Measurements from ENCODE around the gene CEP112. TPM values are rescaled to one million over a fixed set of nuclear protein-coding genes. Genes with fewer than 3 reads are reported as not detected.

CEP112 gene
- total and polyA plus RNA-seq, 2 donors (not counting 3 experiments of a cell fraction or from before 2014, with no cell fraction given): 1.5 to 25.3 TPM

DNA sequence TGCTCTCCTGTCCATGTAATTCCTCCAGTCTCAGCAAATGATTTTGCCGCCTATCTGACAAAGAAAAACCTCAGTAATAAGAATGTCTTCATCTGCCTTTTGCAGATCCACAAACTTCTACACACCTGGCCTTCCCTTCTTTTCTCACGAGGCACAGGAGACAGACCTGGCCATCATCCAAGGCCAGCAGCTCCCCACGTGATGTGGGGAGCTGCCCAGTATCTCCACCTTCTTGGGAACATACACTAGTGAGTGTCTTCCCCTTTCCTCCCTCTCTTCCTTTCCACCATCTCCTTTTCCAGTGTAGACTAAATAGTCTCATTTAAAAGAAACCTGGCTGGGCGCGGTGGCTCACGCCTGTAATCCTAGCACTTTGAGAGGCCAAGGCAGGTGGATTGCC lies 274.4 kb downstream of the CEP112 start:
- intact Hi-C loops (cut with micrococcal nuclease) (loop anchor here (5.0 kb wide), 1 partner anchor 625 kb away; no protein-coding TSS in a partner anchor), dilution Hi-C loops (cut with MboI; ENCODE audit: extremely low pct_ligation_motif_present, low sequenced_read_pairs) (no loop called here)
- FAIRE-seq (no peak), DNase-seq (ENCODE audit: low read depth, low spot score) (no peak)
- no peak overlapping the region for H3K9ac ChIP-seq (replicated peaks; ENCODE audit: extremely low read depth, insufficient read depth, low read length)
- H3K79me2 ChIP-seq (ENCODE audit: control insufficient read depth, insufficient read depth, low read length): no peaks in the 10 kb centered on the region
- POLR2A ChIA-PET: no interaction called here
- CTCF ChIA-PET: no interaction called here
- TF ChIP-seq, protein P1, sequence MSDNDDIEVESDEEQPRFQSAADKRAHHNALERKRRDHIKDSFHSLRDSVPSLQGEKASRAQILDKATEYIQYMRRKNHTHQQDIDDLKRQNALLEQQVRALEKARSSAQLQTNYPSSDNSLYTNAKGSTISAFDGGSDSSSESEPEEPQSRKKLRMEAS (IDR thresholded peaks at IDR 0.05; ENCODE audit: insufficient read depth, insufficient read length): no peak
- TF ChIP-seq MYC (IDR thresholded peaks at IDR 0.05; ENCODE audit: low read depth, low read length): no peak
- TF ChIP-seq GATA2 (IDR thresholded peaks at IDR 0.05; ENCODE audit: insufficient read depth, insufficient read length, low read depth, low read length): no peak
- no peak for TF ChIP-seq CTCF (IDR thresholded peaks at IDR 0.05; ENCODE audit: extremely low read depth in 1 of 2, insufficient read depth in 1 of 2, low read depth in 1 of 2, low read length in 2 of 2)
- no peak for TF ChIP-seq FOS (IDR thresholded peaks at IDR 0.05; ENCODE audit: borderline replicate concordance, insufficient read depth, low read length)
- no peak for TF ChIP-seq POLR2A (IDR thresholded peaks at IDR 0.05; ENCODE audit: low read depth, low read length)
- H3K4me3 ChIP-seq (replicated peaks in 1 of 3; ENCODE audit: insufficient read depth in 1 of 3, low read depth in 1 of 3, low read length in 3 of 3): no peak overlapping the region
- no peaks in the 10 kb centered on the region for H3K27me3 ChIP-seq (ENCODE audit: control insufficient read depth in 2 of 2, insufficient read depth in 2 of 2, low read length in 2 of 2)
- H3K4me1 ChIP-seq (ENCODE audit: control insufficient read depth, extremely low read depth, insufficient read depth, low read length): peaks cover 17% of the 10 kb centered on the region
- no TSS peak for BruUV-seq (replicated peaks)
- no peaks in the 10 kb centered on the region for H3K9me3 ChIP-seq (replicated peaks; ENCODE audit: control insufficient read depth, insufficient read depth, low read length)
- H3K27ac ChIP-seq (ENCODE audit: insufficient read depth, low read depth, low read length): no peak overlapping the region
- no peaks in the 10 kb centered on the region for H4K20me1 ChIP-seq (replicated peaks; ENCODE audit: control insufficient read depth, extremely low read depth, insufficient read depth, low read length)
- peaks cover 3% of the 10 kb centered on the region for H3K9me1 ChIP-seq (replicated peaks; ENCODE audit: control insufficient read depth, extremely low read depth, insufficient read depth, low read length)
- no peaks in the 10 kb centered on the region for H3K36me3 ChIP-seq (ENCODE audit: control insufficient read depth in 2 of 2, extremely low read depth in 1 of 2, insufficient read depth in 2 of 2, low read length in 2 of 2)
- H3K4me2 ChIP-seq (ENCODE audit: insufficient read depth, low read length): no peak overlapping the region
- H2AFZ ChIP-seq (ENCODE audit: low read depth, low read length): no peak overlapping the region

DNA sequence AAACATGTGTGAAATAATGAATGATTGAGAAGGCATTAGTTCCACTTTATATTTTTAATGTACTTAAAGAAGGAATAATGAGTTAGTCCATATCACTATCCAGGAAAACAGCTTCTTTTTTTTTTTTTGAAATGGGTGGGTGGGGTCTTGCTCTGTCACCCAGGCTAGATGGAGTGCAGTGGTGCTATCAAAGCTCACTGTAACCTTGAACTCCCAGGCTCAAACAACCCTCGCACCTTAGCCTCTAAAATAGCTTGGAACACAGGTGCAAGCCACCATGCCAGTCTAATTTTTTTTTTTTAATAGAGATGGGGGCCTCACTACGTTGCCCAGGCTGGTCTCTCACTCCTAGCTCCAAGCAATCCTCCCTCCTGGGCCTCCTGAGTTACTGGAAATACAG lies 275.5 kb downstream of the CEP112 start:
- POLR2A ChIA-PET: no interaction called here
- FAIRE-seq (no peak), DNase-seq (ENCODE audit: low read depth, low spot score) (no peak)
- Histone ChIP-seq H3K4me2 (ENCODE audit: insufficient read depth, low read length) (no peak overlapping the region), H3K9me1 (replicated peaks; ENCODE audit: control insufficient read depth, extremely low read depth, insufficient read depth, low read length) (peaks cover 3% of the 10 kb centered on the region), H3K4me1 (ENCODE audit: control insufficient read depth, extremely low read depth, insufficient read depth, low read length) (peaks cover 17% of the 10 kb centered on the region), H2AFZ (ENCODE audit: low read depth, low read length) (no peak overlapping the region), H3K27me3 (ENCODE audit: control insufficient read depth in 2 of 2, insufficient read depth in 2 of 2, low read length in 2 of 2) (no peaks in the 10 kb centered on the region), H3K9ac (replicated peaks; ENCODE audit: extremely low read depth, insufficient read depth, low read length) (no peak overlapping the region), H3K4me3 (replicated peaks in 1 of 3; ENCODE audit: insufficient read depth in 1 of 3, low read depth in 1 of 3, low read length in 3 of 3) (no peak overlapping the region), H4K20me1 (replicated peaks; ENCODE audit: control insufficient read depth, extremely low read depth, insufficient read depth, low read length) (no peaks in the 10 kb centered on the region), H3K9me3 (replicated peaks; ENCODE audit: control insufficient read depth, insufficient read depth, low read length) (no peaks in the 10 kb centered on the region), H3K36me3 (ENCODE audit: control insufficient read depth in 2 of 2, extremely low read depth in 1 of 2, insufficient read depth in 2 of 2, low read length in 2 of 2) (no peaks in the 10 kb centered on the region), H3K27ac (ENCODE audit: insufficient read depth, low read depth, low read length) (no peak overlapping the region), H3K79me2 (ENCODE audit: control insufficient read depth, insufficient read depth, low read length) (no peaks in the 10 kb centered on the region)
- TF ChIP-seq FOS (IDR thresholded peaks at IDR 0.05; ENCODE audit: borderline replicate concordance, insufficient read depth, low read length) (no peak), CTCF (IDR thresholded peaks at IDR 0.05; ENCODE audit: extremely low read depth in 1 of 2, insufficient read depth in 1 of 2, low read depth in 1 of 2, low read length in 2 of 2) (no peak), GATA2 (IDR thresholded peaks at IDR 0.05; ENCODE audit: insufficient read depth, insufficient read length, low read depth, low read length) (no peak), JUN (IDR thresholded peaks at IDR 0.05; ENCODE audit: borderline replicate concordance, insufficient read depth, insufficient read length, low read depth) (no peak), POLR2AphosphoS5 (IDR thresholded peaks at IDR 0.05; ENCODE audit: insufficient read depth, low read depth, low read length) (no peak), POLR2A (IDR thresholded peaks at IDR 0.05; ENCODE audit: low read depth, low read length) (no peak), EZH2 (IDR thresholded peaks at IDR 0.05; ENCODE audit: borderline replicate concordance, low read depth, low read length, severe bottlenecking) (no peak), MYC (IDR thresholded peaks at IDR 0.05; ENCODE audit: low read depth, low read length) (no peak)
- dilution Hi-C loops (cut with MboI; ENCODE audit: extremely low pct_ligation_motif_present, low sequenced_read_pairs) (no loop called here), intact Hi-C loops (cut with micrococcal nuclease) (loop anchor here (5.0 kb wide), 1 partner anchor 624 kb away; no protein-coding TSS in a partner anchor)
- CTCF ChIA-PET: interaction anchor here (1.2 kb wide), 1 partner anchor 121 kb away, joined by 3 read pairs; no protein-coding TSS in a partner anchor
- BruUV-seq (replicated peaks): no TSS peak

Measured in endothelial cell of umbilical vein (primary cell).